NT2/D1 (cell line): Measurements from ENCODE around the gene SP100.
"Not testable (repeated sequence)": the region's sequence is repeated elsewhere in the genome, so short reads cannot be mapped to it uniquely, and the experiment has no call there.

Experiments
- DNase-seq: peaks from one replicate; pipeline ENCODE4 v3.0.0-alpha.2; 2011; ENCODE audit warnings: low read depth, low spot score
- H3K27me3 ChIP-seq: 2 replicates; pipeline ENCODE4 v1.6.0; 2011; ENCODE audit warnings: mild to moderate bottlenecking; ENCODE audit not compliant: insufficient read length, insufficient read depth
- H3K36me3 ChIP-seq: 2 replicates; pipeline ENCODE4 v1.6.1; 2011; ENCODE audit warnings: mild to moderate bottlenecking, low read length, mixed read lengths; ENCODE audit not compliant: insufficient read depth, insufficient read length
- H3K4me1 ChIP-seq: 2 replicates; pipeline ENCODE4 v1.5.1; 2011; ENCODE audit not compliant: insufficient read depth, insufficient read length
- H3K4me3 ChIP-seq: 2 replicates; pipeline ENCODE4 v1.5.1; 2011; ENCODE audit warnings: low read depth; ENCODE audit not compliant: insufficient read length
- H3K9ac ChIP-seq: 2 replicates; pipeline ENCODE4 v1.6.0; 2011; ENCODE audit warnings: low read depth; ENCODE audit not compliant: insufficient read length
- H3K9me3 ChIP-seq: 2 replicates; pipeline ENCODE4 v1.5.1; 2011; ENCODE audit warnings: mild to moderate bottlenecking, low read length; ENCODE audit not compliant: insufficient read depth
- SUZ12 ChIP-seq: IDR thresholded peaks from 2 replicates; pipeline ENCODE4 v1.6.1; 2011; ENCODE audit not compliant: insufficient read length, insufficient read depth; ENCODE audit errors: extremely low read depth
- YY1 ChIP-seq: IDR thresholded peaks from 2 replicates; pipeline ENCODE4 v1.6.1; 2011; ENCODE audit not compliant: insufficient read length, insufficient read depth
- ZNF274 ChIP-seq: IDR thresholded peaks from 2 replicates; pipeline ENCODE4 v1.6.1; 2011; ENCODE audit warnings: mild to moderate bottlenecking, low read depth, low read length

Gene SP100

DNA sequence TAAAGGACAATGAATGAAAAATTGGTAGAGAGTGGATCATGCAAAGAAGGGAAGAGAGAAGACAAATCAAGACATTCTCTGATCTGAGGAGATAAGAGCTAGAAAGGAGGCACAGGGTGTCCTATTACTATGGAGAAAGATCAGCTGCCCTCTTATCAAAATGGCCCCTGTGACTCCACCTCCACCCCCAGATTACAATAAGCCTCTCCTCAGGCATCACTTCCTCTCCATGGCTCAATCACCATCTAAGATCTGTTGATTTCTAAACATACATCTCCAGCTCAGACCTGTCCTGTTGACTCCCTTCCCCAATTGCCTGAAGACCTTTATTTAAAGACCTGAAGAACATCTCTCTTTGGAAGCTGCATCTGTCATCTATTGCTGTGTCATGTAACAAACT is 43.2 kb downstream of the SP100 start:
- no peak overlapping the region for H3K4me3 ChIP-seq
- no peaks in the 10 kb centered on the region for H3K4me1 ChIP-seq
- DNase-seq: no peak
- H3K9me3 ChIP-seq: no peaks in the 10 kb centered on the region
- no peaks in the 10 kb centered on the region for H3K36me3 ChIP-seq
- no peak overlapping the region for H3K9ac ChIP-seq
- H3K27me3 ChIP-seq: no peaks in the 10 kb centered on the region
- TF ChIP-seq ZNF274 (no peak), YY1 (no peak), SUZ12 (no peak)

DNA sequence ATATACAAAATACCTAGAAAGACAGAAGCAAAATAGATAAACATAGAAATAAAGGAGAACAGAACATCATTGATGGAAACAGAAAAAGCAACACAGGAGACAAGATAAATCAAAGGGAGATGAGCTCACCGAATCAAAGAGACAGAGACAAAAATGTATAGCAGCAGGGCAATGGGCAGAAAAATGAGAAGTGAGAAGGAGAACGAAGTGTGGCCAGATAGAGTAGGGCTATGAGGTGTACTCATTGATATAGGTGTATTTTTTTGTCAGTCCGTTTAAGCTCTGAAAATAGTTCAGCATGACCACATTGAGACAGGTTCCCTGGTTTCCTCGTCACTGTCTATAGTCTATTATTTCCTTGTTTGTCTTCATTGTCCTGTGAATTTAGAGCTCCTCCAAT is 55.1 kb downstream of the SP100 start:
- no peaks in the 10 kb centered on the region for H3K27me3 ChIP-seq
- H3K36me3 ChIP-seq: peaks cover 6% of the 10 kb centered on the region
- H3K9ac ChIP-seq: no peak overlapping the region
- TF ChIP-seq YY1 (no peak), ZNF274 (no peak), SUZ12 (no peak)
- H3K4me1 ChIP-seq: no peaks in the 10 kb centered on the region
- DNase-seq: no peak
- H3K4me3 ChIP-seq: no peak overlapping the region
- H3K9me3 ChIP-seq: no peaks in the 10 kb centered on the region

DNA sequence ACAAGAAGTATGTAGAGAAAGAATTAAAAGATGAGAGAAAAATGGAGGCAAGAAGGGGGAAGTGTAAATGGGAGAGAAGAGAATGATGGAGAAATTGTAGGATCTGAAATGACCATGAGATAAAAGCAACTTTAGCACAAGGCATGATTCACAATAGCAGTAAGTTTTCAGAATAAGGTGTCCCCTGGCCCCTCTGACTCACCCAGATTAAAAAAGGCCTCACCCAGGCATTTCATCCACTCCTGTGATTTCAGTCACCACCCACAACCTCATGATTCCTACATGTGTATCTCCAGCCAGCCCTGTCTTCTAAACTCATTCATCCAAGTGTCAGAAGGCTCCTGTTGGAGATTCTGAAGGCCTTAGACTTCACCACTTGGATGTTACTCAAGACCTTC is 56.6 kb downstream of the SP100 start:
- Histone ChIP-seq H3K4me3 (no peak overlapping the region), H3K36me3 (peaks cover 3% of the 10 kb centered on the region), H3K4me1 (no peaks in the 10 kb centered on the region), H3K27me3 (no peaks in the 10 kb centered on the region), H3K9me3 (no peaks in the 10 kb centered on the region), H3K9ac (no peak overlapping the region)
- no peak for DNase-seq
- TF ChIP-seq SUZ12 (no peak), YY1 (no peak), ZNF274 (no peak)

DNA sequence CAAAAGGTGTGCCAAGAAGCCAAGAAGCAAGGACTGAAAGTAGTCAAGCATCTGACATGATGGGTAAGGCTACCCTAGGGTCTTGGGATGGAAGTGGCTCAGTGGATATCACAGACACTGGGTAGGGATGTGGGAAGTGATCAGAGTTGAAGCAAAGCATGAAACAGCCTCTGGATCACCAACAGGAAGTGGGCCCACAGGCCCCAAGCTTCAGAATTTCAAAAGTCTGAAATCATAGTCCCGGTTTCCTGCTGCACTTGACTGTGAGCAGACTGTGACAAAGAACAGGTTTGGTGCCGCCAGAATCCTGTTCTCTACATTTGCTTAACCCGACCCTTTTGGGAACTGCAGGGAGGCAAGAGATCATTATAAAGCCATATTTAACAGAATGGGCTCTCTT is 57.4 kb downstream of the SP100 start:
- Histone ChIP-seq H3K27me3 (no peaks in the 10 kb centered on the region), H3K9me3 (no peaks in the 10 kb centered on the region), H3K36me3 (peaks cover 3% of the 10 kb centered on the region), H3K4me1 (no peaks in the 10 kb centered on the region), H3K4me3 (no peak overlapping the region), H3K9ac (no peak overlapping the region)
- TF ChIP-seq ZNF274: no peak
- TF ChIP-seq YY1: no peak
- no peak for TF ChIP-seq SUZ12
- DNase-seq: no peak

DNA sequence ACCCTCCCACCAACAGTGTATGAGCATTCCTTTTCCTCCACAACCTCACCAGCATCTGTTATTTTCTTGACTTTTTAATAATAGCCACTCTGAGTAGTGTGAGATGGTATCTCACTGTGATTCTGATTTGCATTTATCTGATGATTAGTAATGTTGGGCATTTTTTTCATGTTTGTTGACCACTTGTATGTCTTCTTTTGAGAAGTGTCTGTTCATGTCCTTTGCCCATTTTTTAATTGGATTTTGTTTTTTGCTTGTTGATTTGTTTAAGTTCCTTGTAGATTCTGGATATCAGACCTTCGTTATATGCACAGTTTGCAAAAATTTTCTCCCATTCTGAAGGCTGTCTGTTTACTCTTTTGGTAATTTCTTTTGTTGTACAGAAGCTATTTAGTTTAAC is 59.1 kb downstream of the SP100 start:
- no peak overlapping the region for H3K9ac ChIP-seq
- H3K9me3 ChIP-seq: no peaks in the 10 kb centered on the region
- no peak for DNase-seq
- no peaks in the 10 kb centered on the region for H3K4me1 ChIP-seq
- no peaks in the 10 kb centered on the region for H3K27me3 ChIP-seq
- TF ChIP-seq SUZ12: no peak
- TF ChIP-seq YY1: no peak
- no peak for TF ChIP-seq ZNF274
- H3K36me3 ChIP-seq: no peaks in the 10 kb centered on the region
- H3K4me3 ChIP-seq: no peak overlapping the region

DNA sequence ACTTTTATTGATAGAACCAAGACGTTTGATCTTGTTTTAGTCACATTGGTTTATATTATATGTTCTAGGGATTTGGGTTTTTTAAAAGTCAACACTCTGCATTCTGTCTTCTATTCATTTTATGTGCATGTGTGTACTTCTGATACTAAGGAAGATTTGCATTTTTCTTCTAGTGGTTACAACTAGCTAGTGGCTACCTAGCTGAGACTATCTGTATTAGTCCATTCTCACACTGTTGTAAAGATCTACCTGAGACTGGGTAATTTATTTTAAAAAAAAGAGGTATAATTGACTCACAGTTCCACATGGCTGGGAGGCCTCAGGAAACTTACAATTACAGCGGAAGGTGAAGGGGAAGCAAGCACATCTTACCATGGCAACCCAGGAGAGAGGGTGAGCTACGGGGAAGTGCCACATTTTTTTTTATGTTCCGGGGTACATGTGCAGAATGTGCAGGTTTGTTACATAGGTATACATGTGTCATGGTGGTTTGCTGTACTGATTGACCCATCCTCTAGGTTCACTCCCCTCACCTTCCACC is 69.9 kb downstream of the SP100 start:
- no peaks in the 10 kb centered on the region for H3K27me3 ChIP-seq
- no peak for TF ChIP-seq ZNF274
- TF ChIP-seq SUZ12: no peak
- TF ChIP-seq YY1: no peak
- DNase-seq: no peak
- H3K9ac ChIP-seq: no peak overlapping the region
- no peaks in the 10 kb centered on the region for H3K36me3 ChIP-seq
- H3K9me3 ChIP-seq: no peaks in the 10 kb centered on the region
- H3K4me3 ChIP-seq: no peak overlapping the region
- H3K4me1 ChIP-seq: no peaks in the 10 kb centered on the region

DNA sequence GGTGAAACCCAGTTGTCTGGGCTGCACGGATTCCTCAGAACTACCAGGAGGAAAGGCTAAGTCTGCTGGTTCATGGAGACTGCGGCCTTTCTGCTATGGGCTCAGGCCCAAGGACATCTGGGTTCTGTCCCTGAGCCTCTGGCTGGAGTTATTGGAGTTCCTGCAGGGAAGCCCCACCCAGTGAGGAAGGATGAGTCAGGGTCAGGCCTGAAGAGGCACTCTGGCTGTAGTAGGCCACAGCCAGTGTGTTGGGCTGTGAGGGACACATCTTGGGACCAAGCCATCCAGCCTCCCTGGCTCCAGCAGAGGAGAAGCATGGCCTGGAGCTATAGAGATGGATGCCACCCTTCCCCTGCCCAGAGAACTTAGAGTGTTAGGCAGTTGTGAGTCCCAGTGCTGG is 75.2 kb downstream of the SP100 start:
- DNase-seq, H3K9ac ChIP-seq, H3K9me3 ChIP-seq, H3K4me1 ChIP-seq, H3K27me3 ChIP-seq, H3K4me3 ChIP-seq, H3K36me3 ChIP-seq: not testable (repeated sequence)

DNA sequence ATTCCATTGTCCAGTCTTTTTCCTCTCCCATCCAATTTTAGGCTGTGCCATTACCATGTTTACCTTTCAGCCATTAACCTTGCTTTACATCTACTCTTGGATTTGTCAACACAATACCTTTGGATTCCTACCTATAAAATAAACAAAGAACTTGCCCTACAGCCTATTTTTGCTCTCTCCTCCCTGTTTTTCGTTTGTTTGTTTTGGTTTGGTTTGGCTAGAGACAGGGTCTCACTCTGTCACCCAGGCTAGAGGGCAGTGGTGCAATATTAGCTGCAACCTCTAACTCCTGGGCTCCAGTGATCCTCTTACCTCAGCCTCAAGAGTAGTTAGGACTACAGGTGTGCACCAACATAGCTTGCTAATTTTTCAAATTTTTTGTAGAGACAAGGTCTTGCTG is 76.1 kb downstream of the SP100 start:
- Histone ChIP-seq H3K9me3 (peaks cover 5% of the 10 kb centered on the region; the same call in 1 of the 2 replicates), H3K27me3 (no peaks in the 10 kb centered on the region), H3K4me1 (no peaks in the 10 kb centered on the region), H3K9ac (no peak overlapping the region), H3K4me3 (no peak overlapping the region), H3K36me3 (no peaks in the 10 kb centered on the region)
- DNase-seq: no peak
- TF ChIP-seq YY1: no peak
- no peak for TF ChIP-seq ZNF274
- no peak for TF ChIP-seq SUZ12
